HG02759 (cell line): ENCODE data around the gene CHN2.

Experiments used
- ATAC-seq: cut with Tn5 transposase; IDR thresholded peaks from one replicate; pipeline ENCODE4 v1.9.1; 2021; ENCODE audit warnings: mild to moderate bottlenecking, moderate library complexity; ENCODE audit not compliant: unreplicated experiment

The CHN2 gene

DNA sequence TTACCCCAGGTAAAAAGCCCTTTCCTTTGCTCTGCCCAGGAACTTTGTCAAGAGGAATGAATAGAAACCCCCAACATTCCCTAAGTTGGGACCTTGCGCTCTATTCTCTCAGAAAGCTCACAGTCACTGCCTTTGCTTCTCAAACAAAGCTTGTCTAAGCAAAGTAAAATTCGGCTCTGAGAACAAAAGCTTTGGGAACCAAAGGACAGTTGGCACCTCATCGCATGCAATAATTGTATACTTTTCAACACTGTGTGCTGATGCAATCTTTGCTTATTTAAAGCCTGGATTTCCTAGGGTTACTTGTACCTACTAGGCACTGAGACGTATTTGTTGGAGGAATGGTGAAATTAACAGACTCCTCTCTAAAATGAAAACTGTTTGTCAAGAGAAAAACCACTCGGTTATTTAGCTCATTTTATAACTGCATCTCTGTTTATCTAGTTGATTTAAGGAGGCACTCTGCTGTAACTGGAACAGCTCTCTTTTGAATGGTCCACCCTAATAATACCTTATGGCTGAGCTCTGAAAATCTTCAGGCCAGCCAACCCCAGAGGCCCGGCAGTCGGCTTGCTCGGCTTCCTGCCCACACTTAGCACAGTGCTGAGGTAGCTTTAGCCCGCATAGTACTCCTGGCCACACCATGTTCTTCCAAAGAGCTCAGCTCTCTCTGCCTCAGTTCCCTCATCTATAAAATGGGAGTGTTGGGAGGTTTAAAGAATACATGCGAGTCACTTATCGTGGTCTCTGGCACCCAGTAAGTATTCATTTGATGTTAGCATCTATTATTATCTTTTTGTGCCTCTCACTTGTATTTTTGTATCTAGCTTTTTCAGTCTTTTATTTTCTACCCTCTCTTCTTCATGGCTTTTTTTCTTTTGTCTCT is 288.9 kb downstream of the CHN2 start:
- ATAC-seq: no peak

DNA sequence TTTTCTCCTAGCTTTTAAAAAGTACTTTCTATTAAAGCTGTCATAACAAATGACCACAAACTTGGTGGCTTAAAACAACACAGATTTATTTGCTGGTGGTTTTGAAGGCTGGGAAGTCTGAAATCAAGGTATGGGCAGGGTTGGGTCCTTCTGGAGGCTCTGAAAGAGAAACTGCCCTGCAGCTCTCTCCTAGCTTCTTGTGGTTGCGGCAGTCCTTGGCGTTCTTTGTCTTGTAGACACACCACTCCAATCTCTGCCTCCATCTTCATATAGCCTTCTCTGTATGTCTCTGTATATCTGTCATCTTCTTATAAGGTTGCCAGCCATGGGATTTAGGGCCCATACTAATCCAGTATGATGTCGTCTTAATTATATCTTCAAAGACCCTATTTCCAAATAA is 289.7 kb downstream of the CHN2 start:
- no peak for ATAC-seq

DNA sequence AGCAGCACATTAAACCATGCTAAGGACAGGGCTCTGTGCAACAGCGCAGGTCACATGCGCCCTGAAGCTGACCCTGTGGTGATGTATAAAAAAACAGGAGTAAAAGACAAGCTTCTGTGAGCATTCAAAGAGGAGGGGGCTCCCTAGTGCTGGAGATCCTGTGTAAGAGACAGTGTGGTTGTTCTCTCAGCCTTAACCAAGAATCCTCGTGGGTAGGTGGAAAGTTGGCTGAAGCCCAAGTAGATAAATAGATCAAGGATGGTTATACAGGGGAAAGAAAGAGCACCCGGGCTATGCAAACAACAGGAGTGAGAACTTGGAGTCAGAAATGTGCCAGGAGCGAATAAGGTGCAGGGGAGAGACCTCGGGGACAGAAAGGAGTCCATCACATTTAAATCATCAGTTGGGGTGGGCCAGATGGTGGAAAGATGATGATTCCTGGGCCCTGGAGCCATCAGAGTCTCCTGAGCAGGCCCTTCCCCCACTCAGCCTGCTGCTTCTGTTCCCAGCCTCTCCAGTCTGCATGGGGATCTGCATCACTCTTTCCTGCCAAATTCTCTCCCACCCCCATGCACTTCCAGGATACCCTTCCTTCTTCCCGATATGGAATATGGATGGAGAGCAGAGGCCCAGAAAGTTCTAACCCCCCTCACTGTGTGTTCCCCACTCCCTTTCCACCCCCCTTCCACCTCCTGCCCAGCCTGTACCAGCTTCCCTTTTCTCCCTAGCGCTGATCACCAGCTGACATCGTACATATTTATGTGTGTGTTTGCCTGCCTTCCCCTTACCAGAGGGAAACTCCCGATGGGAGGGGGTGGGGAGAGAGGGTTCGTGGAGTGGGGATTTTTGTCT is 291.0 kb downstream of the CHN2 start:
- ATAC-seq: no peak

DNA sequence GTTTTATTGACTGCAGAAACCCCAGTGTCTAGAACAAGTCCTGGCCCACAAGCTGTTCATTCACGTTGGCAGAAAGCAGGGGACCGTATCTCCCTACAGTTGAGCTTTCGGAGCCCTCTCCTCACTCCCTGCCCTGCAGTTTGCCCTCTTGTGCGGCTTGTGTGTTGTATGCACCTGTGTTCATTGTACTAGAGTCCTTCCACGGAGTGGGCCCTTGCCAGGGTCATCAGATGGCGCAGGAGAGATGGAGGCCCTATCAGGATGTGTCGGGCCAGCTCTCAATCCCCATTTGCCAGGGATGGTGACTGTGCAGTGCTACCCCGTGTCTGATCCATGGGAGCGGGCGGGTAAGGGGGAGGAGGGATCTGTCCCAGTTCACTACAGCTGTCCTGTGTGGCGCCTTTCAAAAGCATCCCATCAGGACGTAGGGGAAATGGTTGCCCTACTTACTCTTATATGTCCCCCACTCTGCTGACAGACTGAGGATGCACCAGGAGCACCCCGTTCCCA is 291.7 kb downstream of the CHN2 start:
- ATAC-seq: no peak

DNA sequence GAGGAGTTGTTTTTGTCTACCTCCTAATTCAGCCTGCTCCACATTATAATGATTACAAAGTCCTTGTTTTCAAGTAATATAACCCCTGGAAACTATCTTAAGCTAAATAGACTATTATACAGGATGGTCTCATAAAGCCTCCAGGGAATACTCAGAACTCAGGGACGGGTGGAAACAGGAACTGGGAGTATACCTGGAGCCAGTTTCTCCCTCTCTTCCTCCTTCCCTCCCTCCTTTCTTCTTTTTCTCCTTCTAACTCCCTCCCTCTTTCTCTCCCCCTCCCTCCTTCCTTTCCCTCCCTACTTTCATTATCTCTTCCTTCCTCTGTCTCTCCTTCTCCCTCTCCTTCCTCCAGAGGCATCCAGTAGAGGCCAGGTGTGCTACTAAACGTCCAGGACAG is 292.8 kb downstream of the CHN2 start:
- ATAC-seq: no peak

GRCh38 chr7:29488203-29488970 is 293.8 kb downstream of the CHN2 start:
- no peak for ATAC-seq

DNA sequence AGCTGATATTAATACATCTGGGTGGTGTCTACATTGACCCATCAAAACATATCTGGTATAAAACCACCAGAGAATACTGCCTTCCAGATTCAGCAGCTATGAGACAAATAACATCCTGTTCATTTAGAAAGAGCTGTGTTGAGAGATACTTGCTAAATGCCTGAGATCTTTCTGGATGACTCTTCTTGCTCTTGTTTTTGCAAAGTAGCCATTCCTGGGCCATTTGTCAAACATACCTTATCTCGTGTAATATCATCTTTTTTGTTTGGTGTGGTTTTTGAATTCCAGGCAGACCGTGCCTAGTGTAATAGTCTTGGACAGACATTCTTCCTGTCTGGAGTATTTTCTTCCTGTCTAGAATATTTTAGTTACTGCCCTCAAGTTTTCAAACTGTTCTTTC is 294.4 kb downstream of the CHN2 start:
- no peak for ATAC-seq

DNA sequence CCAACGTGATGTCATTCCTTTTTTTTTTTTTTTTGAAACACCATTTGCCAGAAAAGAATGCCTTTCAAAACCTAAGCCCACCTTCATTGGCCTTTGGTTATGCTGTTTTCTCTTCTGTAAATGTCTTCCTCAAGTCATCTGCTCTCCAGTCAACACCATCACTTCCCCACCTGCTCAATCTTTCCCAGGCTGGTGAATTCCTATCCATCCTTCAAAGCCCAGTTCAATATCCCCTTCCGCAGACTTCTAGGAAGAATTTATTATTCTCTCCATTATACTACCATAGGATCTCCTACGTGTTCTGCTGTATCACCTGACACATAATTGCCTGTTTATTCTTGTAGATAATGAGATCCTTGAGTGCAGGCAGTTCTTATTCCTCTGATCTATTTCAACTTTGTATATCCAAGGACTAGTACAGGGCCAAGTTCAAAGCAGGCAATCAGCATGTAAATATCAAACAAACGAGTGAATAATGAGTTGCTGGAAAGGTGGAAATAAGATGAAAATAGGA is 295.6 kb downstream of the CHN2 start:
- no peak for ATAC-seq

- no peak for ATAC-seq
Measured at GRCh38 chr7:29494350-29494749, 299.8 kb downstream of the CHN2 start.

GRCh38 chr7:29495653-29496052 is 301.1 kb downstream of the CHN2 start:
- ATAC-seq: no peak

GRCh38 chr7:29496355-29497020 is 301.9 kb downstream of the CHN2 start:
- ATAC-seq: no peak

- no peak for ATAC-seq
Measured at GRCh38 chr7:29499932-29500331, 305.4 kb downstream of the CHN2 start.

GRCh38 chr7:29500719-29501118 is 306.1 kb downstream of the CHN2 start:
- ATAC-seq: no peak

- no peak for ATAC-seq
Measured at GRCh38 chr7:29502133-29502532, 307.6 kb downstream of the CHN2 start.

DNA sequence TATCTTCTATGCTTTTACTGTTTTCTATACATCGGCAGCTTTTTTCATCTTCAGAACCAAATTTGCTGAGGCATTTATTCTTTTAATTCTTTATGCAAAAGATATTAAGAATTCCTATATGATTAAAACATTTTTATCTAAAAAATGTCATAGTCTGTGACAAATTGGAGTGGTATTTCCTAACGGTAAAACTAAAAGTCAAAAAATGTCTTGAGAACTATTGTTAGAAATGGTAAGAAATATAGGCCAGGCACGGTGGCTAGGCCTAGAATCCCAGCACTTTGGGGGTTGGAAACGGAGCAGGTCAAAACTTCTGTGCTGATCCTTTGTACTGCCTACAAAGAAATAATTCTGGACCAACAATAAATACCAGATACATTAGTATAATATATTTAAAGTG is 311.4 kb downstream of the CHN2 start:
- no peak for ATAC-seq

GRCh38 chr7:29508608-29509007 is 314.0 kb downstream of the CHN2 start:
- ATAC-seq: no peak

GRCh38 chr7:29510028-29510427 is 315.5 kb downstream of the CHN2 start:
- ATAC-seq: no peak

- ATAC-seq: no peak
Measured at GRCh38 chr7:29511337-29511736, 316.8 kb downstream of the CHN2 start.

DNA sequence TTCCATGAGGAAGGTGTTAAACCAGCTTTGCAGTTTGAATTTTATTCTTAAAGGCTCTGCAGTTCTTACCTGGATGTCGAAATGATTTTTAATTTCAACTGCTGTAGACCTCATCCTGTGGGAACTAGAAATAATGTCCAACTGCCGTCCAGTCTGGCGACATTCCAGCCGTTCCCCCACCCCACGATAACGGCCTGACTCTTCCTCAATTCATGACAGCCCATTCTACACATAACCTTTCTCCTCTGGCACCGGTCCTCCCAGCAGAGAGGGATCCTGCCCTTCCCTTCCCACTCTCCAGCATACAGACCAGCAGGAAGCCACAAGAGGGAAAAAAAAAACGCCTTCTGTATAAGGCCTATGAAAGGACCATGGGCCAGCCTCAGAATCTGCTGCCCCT is 317.3 kb downstream of the CHN2 start:
- no peak for ATAC-seq

DNA sequence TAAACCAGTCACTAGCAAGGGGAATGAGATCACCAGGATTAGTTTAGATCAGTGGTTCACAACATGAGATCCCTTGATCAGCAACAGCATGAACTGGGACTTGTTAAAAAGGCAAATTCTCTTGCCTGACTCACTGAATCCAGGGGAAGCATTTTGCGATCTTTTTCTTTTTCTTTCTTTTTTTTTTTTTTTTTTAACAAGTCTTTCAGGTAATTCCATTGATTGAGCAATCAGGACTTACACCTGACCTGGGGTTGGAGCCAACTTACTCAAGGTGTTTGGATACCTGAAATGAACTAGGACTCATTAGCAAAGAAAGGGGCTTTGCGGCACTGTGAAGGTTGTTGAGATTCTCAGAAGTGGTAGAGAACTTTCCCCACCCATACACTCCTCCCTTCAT is 321.9 kb downstream of the CHN2 start:
- ATAC-seq: no peak
